AG04450 (cell line): ENCODE measurements around the gene TMEM86B. TPM values are rescaled to one million over a fixed set of nuclear protein-coding genes. Genes with fewer than 3 reads are reported as not detected.
"Not testable (repeated sequence)": the region's sequence is repeated elsewhere in the genome, so short reads cannot be mapped to it uniquely, and the experiment has no call there.

Source experiments
- CTCF ChIA-PET: fragments of 300-600, 350-600 bp; formaldehyde crosslinking; extraction: SDS; loops from one replicate; lab custom pipeline; 2022; ENCODE audit warnings: antibody characterized with exemption, inconsistent platforms; lab: Charles Lee
- POLR2A ChIA-PET: fragments of 350-600 bp; formaldehyde crosslinking; extraction: SDS; loops from one replicate; lab custom pipeline; 2021; ENCODE audit warnings: antibody characterized with exemption, inconsistent platforms; lab: Yijun Ruan, JAX
- DNase-seq: peaks from one replicate; pipeline ENCODE4 v3.0.0-alpha.2; 2011; ENCODE audit warnings: low read depth, low spot score
- H3K27ac ChIP-seq: one replicate; pipeline ENCODE4 v1.5.1; 2012; ENCODE audit warnings: low read depth, low read length, control low read depth
- H3K27me3 ChIP-seq: one replicate; pipeline ENCODE4 v1.6.0; 2012; ENCODE audit warnings: low read length; ENCODE audit not compliant: control insufficient read depth, insufficient read depth
- H3K4me3 ChIP-seq: 2 replicates; pipeline ENCODE4 v1.5.1; 2011; ENCODE audit warnings: mild to moderate bottlenecking, low read depth, low read length, control low read depth
- H3K9me3 ChIP-seq: 2 replicates; pipeline ENCODE4 v1.5.1; 2012; ENCODE audit warnings: low read length; ENCODE audit not compliant: control insufficient read depth, insufficient read depth
- CTCF ChIP-seq: IDR thresholded peaks from 2 replicates; pipeline ENCODE4 v1.5.1; 2011; ENCODE audit warnings: low read depth, low read length, control low read depth, inconsistent platforms
- polyA plus RNA-seq: library from polyadenylated mRNA; depleted of rRNA; stranded (reverse); fragments of >200 nt; gene quantifications from 2 replicates; pipeline ENCODE4 v1.2.3, GENCODE V29; 2011

Gene TMEM86B
- polyA plus RNA-seq, 1 experiment = 0.87 TPM

GRCh38 chr19:55225415-55225958 lies 3.1 kb downstream of the TMEM86B start:
- Histone ChIP-seq H3K4me3 (no peak overlapping the region), H3K27me3 (no peaks in the 10 kb centered on the region), H3K27ac (no peak overlapping the region), H3K9me3 (peaks cover 4% of the 10 kb centered on the region)
- ChIA-PET POLR2A (no interaction called here), CTCF (no interaction called here)
- no peak for TF ChIP-seq CTCF
- DNase-seq = no peak

DNA sequence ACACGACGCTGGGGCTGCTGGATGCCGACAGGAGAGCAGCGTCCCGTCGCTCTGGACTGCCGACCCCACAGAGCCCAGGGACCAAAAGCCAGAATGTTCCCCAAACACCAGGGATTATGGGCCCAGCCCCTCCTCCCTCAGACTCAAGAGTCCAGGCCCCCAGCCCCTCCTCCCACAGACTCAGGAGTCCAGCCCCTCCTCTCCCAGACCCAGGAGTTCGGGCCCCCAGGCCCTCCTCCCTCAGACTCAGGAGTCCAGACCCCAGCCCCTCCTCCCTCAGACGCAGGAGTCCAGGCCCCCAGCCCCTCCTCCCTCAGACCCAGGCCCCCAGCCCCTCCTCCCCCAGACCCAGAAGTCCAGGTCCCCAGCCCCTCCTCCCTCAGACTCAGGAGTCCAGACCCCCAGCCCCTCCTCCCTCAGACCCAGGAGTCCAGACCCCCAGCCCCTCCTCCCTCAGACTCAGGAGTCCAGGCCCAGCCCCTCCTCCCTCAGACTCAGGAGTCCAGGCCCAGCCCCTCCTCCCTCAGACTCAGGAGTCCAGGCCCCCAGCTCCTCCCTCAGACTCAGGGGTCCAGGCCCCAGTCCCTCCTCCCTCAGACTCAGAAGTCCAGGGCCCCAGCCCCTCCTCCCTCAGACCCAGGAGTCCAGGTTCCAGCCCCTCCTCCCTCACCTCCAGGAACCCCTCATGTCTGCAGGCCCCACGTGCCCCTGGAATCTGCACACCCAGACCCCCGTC lies 3.7 kb downstream of the TMEM86B start:
- H3K9me3 ChIP-seq, CTCF ChIA-PET, DNase-seq, H3K4me3 ChIP-seq, H3K27me3 ChIP-seq, POLR2A ChIA-PET, H3K27ac ChIP-seq: not testable (repeated sequence)

GRCh38 chr19:55224038-55224665 lies 4.4 kb downstream of the TMEM86B start:
- Histone ChIP-seq H3K27me3 (no peaks in the 10 kb centered on the region), H3K27ac (no peak overlapping the region), H3K9me3 (peaks cover 7% of the 10 kb centered on the region), H3K4me3 (no peak overlapping the region)
- TF ChIP-seq CTCF = no peak
- ChIA-PET CTCF (no interaction called here), POLR2A (no interaction called here)
- DNase-seq = no peak

DNA sequence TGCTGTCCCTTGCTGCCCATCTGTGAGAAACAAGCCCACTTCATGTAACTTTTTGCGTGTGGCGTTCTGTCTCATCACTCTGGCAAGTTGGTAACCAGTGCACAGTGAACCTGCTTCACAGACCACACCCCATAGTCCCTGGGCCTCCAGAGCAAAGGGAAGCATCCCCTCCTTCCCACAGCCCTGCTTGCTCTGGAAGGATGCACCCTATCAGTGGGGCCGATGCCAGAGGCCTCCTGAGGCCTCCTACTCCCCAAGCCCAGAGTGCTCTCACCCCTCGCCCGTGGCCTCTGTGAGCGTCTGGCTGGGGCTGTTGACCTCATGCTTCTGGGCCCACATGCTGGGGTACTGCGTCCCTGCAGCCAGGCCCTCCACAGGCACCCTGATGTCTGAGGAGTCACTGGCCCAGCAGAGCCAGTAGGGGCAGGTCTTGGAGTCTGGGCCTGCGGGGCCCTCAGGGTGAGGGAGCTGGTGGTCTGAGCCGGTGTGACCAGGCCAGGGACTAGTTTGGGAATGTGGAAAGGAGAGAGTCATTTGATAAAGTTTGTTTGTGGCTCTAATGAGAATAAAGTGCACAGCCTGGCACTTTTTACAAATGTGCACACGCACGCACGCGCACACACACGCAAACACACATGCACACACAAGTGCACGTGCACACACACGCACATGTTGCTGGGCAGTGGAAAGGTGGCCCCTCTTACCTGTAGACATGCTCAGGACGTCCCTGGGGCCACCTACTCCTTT lies 5.1 kb downstream of the TMEM86B start:
- H3K9me3 ChIP-seq = peaks cover 7% of the 10 kb centered on the region
- TF ChIP-seq CTCF = no peak
- CTCF ChIA-PET = no interaction called here
- POLR2A ChIA-PET = no interaction called here
- DNase-seq = no peak
- H3K27ac ChIP-seq = no peak overlapping the region
- H3K27me3 ChIP-seq = no peaks in the 10 kb centered on the region
- H3K4me3 ChIP-seq = no peak overlapping the region

GRCh38 chr19:55220525-55220924 lies 8.0 kb downstream of the TMEM86B start:
- DNase-seq = no peak
- H3K27me3 ChIP-seq = no peaks in the 10 kb centered on the region
- POLR2A ChIA-PET = no interaction called here
- peaks cover 7% of the 10 kb centered on the region for H3K9me3 ChIP-seq
- no peak for TF ChIP-seq CTCF
- no peak overlapping the region for H3K27ac ChIP-seq
- CTCF ChIA-PET = no interaction called here
- H3K4me3 ChIP-seq = no peak overlapping the region
